Activated T-cell treated with anti-CD3 and anti-CD28 coated beads for 24 hours (primary cell): ENCODE measurements around the gene CELF2.
"Not testable (repeated sequence)": the region's sequence is repeated elsewhere in the genome, so short reads cannot be mapped to it uniquely, and the experiment has no call there.

Experiments
- DNase-seq: peaks from one replicate; pipeline ENCODE4 v3.0.0-alpha.2; 2020; ENCODE audit warnings: low read depth

The CELF2 gene

DNA sequence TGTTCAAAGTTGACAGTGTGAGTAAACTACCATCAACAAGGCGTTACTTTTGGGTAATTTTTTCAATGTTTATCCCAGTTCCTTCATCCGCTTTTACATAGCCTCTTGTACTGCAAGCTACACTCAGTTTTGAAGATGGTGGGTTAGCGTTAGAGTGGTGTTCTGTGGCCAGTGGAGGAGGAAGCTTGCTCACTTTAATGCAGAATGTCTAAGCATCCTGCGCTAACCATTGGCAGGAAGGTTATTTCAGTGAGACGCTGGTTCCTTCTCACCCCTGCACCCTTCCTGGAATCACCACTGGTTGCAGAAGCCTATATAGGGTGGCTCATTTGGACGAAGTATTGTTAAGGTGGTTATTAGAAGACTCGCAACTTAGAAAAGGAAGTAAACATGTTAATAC is 159.1 kb downstream of the CELF2 start:
- DNase-seq: no peak

DNA sequence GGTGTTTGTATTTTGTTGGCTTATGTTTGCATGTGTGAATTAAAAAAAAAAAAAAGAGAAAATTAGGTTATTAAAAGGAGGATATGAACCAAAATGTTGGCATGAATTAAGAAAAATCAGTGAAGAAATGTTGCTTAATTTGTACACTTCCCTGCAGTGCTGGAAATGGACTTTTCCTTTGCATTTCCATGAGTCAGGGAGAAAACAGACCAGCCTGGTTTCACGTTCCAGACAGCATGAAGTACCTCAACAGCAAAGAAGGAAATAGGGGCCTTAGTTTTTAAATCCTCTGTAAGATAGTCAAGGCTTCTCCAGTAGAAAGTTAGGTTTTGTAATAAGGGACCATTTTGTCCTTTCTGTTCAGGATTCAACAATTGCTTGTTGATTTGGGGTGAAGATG is 159.7 kb downstream of the CELF2 start:
- no peak for DNase-seq

DNA sequence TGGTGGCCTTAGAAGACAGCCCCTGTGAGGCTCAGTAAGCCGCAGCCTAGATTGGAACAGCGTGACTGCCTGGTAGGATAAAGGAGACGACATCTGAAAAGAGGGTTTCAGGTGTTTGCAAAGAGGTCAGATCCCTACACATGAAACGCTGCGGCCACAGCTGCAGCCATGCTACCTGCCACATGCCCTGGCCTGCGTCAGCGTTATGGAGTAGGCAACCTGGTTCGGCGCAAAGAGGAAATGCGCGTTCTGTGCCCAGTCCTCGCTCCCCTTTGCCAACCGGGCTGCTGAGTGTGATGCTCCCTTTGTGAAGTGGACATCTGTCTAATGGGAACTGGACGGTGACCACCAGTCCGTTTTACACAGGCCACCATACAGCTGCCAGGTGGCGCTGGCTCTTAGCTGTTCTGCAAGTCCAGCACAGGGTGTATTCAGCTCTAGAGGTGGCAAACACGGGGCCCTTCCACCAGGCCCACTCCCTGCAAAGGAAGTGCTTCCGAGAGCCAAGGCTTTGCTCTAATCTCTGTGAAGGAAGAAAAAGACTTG is 160.3 kb downstream of the CELF2 start:
- DNase-seq: no peak

DNA sequence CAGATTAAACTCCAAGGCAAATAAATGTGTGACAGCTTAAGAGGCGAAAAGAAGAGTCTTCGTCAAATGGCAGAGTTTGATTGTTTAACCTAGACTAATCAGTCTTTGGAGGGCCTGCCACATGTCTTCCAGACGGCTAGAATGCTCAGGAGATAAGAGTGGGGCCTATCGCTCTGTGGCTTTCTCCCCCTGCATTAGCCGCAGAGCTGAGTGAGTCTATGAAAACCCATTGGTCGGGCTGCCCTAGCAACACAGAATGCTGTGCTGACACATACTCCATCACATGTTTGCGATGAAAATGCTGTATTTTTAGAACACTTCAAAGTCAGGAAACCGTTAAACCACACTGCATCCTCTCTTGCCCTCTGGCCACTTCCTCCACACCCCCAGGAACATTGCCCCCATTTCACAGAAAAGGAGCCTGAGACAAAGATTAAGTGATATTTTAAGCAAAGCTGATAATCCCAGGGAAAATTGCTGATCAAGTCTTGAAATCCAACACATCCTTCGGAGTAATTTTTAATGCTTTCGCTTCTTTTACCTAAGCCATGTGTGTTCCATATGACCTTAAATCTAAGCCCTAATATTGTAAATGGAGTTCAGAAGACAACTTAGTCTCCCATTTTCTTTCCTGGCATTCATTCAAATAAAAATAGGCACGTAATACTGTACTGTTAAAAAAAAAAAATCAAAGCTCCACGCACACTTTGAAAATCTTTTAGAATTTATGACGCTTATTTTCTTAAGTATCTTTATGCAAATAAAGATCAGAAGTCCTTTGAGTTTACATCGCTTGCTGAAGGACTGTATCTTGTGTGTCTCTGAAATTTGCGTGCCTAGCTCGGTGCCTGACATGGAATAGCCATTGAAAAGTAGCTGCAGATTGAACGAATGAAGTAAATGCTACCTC is 161.2 kb downstream of the CELF2 start:
- DNase-seq: peak; percentile 80

DNA sequence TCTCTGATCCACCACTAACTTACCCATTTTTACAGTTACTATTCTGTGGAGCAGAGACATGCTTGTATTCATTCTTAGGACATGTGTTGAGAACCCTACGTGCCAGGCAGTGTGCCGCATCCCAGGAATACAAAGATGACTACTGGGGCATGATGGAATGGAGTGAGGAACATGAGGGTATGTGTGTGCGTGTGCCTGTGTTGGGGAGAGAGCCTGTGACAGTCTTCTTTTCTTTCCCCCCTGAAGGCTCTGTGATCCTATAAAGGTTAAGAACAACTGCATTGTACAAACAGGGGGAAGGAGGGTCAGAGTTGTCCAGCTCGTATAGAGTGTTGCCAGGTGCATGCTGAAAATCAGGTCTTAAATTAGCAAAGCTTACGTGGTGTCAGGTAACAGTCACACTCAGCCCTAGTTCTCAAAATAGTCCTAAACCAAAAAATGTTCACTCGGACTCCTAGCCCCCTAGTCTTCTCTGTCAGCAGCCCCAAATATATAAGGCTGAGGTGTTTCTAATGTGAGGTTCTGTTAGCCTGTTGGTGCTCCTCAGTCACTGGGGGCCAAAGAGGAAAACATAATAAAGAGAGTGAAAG is 161.9 kb downstream of the CELF2 start:
- DNase-seq: no peak

DNA sequence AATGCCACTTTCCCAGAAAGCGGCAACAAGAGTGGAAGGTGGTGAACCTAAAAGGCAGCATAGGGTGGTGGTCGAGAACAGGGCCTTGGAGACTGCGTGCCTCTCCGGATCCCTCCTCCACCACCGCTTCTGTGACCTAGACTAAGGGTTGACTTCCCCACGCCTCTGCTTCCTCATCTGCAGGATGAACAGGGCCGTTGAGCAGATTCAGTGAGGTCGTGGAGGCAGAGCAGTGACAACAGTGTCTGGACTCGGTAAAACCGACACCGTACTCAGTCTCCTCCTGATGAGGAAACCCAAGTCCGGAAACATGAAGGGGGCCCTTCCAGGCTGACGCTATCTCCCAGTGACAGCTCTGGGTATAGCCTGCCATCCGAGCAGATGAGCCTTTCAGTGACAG is 162.6 kb downstream of the CELF2 start:
- peak; percentile 53 for DNase-seq

DNA sequence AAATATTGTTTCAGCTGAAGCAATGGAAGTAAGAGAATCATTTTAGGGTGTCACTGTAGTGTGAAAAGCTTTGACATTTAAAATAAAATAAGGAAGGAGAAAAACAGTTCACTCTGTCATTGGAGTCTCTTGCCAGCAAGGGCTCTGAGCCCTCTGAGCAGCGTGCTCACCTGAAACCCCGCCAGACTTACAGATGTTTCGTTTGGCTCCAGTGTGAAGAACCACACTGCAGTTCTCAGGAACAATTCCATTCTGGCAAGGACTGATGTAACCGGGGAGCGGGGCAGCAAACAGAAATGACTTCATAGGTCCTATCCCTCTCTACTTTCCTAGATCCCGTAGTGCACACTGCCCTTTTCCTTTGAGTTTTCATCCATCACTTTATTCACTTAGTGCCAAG is 164.3 kb downstream of the CELF2 start:
- no peak for DNase-seq

DNA sequence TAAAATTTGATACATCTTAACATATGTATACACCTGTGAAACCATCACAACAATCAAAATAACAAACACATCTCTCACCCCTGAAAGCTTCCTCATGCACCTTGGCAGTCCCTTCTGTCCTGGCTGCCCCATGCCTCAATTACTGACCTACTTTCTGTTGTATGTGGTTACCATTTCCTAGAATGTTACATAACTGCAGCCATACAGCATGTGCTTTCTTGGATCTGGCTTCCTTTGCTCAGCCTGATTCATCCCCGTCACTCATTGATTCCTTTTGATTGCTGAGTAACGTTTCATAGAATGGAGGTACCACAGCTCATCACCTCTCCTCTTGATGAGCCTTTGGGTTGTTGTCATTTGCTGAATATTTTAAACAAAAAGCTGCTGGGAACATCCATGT is 165.3 kb downstream of the CELF2 start:
- DNase-seq: no peak

DNA sequence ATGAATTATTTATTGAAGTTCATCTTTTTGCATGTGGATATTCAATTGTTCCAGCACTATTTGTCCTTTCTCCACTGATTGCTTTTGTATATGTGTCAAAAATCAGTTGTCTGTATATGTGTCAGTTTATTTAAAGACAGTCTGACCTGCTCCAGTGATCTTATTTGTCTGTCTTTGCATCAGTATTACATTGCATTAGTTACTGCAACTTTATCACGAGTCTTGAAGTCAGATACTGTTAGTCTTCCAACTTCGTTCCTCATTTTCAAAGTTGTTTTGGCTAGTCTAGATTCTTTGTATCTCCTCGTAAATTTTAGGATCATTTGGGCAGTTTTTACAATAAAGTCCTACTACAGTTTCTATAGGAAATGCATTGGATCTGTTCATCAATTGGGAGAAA is 166.4 kb downstream of the CELF2 start:
- no peak for DNase-seq

DNA sequence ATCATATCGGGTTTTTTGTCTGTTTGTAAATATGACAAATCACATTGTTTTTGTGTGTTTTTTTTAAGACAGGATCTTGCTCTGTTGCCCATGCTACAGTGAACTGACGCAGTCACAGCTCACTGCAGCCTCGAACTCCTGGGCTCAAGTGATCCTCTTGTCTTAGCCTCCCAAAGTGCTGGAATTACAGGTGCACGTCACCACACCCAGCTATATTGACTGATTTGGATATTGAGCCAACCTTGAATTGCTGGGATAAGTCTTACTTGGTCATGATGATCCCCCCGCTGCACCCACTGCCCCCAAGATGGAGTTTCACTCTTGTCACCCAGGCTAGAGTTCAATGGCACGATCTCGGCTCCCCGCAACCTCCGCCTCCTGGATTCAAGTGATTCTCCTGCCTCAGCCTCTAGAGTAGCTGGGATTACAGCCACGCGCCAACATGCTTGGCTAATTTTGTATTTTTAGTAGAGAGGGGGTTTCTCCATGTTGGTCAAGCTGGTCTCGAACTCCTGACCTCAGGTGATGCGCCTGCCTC is 167.5 kb downstream of the CELF2 start:
- DNase-seq: not testable (repeated sequence)

DNA sequence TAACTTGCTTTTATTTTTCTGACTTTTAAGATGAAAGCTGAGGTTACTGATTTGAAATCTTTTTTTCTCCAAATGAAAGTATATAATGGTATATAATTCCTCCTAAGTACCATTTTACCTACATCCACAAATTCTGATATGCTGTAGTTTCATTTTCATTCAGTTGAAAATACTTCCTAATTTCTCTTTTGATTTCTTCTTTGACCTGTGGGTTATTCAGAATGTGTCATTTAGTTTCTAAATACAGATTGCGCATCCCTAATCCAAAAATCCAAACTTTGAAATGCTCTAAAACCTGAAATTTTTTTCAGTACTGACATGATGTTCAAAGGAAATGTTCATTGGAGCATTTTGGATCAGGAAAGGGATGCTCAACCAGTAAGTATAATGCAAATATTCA is 168.7 kb downstream of the CELF2 start:
- no peak for DNase-seq

DNA sequence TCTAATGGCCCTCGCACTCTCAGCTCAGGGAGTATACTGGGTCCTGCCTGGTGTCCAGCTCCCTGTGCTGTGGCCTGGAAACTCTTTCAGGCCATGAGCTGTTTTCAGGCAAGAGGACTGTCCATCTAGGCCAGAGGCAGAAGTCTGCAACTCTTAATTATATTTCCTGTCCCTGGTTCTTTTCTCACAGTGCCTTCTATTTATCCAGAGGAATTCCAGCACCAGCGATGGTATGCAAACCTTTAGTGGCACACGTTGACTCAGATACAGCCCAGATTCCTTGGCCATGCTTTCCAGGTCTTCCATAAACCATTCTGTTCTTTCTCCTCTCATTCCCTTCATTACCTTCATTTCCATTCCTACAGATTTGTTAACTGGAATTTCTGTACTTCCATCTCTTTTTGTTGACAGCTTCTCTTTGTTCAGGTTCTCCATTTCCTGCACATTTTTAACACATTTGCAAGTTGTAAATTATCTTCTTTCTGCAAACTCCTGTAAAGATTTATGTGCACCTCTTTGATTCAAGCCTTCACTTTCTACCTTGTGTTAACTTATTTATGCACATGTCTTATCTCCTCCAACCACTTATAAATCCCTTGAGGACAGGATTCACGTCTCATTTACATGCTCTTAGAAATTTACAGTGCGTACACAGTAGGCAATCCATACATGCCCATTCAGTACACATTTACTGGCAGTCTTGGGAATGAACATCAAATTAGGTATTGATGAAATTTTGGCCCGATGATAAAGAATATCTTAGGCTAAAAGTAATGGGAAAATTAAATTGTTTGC is 172.1 kb downstream of the CELF2 start:
- no peak for DNase-seq

DNA sequence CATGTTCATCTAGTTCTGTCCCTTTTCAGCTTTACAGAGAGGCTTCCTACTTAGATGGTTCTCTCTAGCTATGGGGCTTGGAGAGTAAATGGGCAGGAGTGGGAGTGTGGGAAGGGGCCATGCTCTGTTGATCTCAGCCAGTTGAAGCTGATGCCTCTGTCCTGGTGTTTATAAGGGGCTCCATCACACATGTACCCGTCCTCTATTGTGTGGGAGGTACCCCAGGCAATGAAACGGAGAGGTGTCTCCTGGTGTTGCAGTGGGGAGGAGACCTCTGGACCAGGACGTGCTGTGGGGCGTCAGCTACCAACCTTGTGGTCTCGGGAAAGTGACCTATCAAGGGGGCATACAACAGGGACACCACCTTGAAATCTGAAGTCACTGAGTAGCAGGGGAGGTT is 173.5 kb downstream of the CELF2 start:
- DNase-seq: no peak

DNA sequence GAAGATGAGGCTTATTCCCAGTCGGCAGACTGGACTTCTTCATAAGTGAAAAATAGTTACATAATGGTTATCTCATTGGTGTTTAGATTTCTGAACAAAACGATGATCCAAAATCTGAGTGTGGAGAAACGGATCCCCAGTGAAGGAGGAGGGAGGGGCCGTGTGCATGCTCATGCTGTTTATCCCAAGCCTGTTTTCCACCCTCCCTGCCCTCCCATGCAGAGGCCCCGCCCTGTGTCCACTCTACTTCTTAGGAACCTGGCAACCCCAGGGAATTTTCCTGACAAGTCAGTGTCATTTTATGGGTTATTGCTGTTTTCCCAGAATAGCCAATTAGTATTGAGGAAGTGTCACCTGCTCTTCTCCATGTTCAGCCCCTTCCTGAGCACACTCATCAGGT is 174.0 kb downstream of the CELF2 start:
- no peak for DNase-seq

DNA sequence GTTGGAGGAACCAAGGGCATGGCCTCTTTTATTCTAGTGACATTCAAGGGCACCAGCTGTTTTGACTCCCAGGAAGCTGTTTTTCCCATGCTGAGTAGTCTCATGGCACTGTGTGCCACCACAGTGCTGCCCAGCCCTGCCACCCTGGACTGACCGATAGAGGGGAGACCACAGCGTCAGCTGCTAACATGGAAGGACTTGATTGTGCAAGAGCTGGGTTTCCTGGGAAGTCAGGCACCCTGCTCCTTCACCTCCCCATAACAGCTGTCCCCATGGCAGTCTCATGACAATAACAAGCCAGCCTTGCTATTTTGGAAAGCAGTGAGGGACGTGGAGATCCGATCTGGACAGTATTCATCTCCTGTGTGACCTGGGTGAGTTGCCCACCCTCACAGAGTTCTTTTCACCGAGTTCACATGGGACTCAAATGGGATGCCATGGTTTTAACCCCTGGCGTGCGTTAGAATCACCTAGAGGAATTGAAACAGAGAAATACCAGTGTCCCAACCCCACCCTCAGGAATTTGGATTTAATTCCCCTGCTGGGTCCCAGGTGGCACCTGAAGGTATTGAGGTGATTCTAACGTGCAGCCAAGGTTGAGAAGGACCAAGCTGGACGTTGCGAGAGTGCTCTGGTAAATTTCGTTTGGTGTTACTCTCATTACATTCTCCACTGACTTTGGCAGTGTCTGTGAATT is 174.8 kb downstream of the CELF2 start:
- no peak for DNase-seq

DNA sequence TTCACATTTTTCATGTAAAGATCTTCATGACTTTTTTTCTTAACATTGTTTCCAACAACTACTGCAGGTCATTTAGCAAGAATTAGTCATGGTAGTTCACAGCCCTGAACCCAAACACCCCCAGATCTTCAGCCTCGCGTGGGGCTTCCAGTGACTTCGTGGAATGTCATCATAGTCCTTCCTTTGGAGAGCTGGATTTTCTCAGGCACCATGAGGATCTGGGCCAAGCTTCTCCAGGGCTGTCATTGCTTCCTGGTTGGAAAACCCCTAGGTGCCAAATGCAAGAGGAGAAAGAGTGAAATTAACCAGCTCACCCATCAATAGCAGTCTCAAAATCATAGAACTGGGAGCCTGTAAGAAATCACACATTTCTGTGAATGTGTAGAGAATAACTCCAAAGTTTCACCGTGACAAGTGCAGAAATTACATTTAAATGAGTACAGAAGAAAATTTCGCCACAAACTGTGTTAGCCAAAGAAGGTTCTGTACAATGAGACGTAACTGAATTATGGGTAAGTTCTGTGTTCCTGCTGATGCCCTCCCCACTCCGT is 175.4 kb downstream of the CELF2 start:
- no peak for DNase-seq

DNA sequence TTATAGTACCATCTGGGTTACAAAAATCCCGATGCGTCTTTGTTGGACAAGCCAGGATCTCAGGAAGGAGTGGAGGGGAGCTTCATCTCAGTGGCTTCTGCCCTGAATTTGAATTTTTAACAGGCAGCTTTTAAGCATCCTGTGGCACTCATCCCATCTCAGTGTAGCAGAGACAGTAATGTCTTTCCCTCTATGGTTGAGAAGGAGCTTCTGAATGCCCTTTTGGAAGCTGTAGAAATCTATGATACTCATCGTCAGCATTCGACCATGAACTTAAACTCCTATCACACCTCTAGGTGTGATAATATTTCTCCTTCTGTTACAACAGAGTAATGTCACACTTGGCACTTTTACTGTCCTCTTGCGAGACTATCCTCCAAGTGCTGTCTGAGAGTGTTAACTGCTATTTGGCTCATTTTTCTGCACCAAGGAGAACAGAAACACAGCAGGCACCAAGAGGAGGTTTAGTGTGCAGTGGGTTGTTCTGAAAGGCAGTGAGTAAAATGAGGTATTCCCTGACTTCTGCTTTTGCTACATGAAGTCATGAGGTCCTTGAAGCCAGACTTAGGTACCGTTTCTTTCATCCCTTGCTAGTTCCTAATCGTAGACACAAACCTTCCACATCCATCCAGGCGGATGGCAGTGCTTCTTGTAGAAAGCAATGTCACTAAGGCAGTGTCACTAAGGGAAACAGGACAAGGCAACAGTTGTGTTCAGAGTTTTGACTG is 177.4 kb downstream of the CELF2 start:
- no peak for DNase-seq

DNA sequence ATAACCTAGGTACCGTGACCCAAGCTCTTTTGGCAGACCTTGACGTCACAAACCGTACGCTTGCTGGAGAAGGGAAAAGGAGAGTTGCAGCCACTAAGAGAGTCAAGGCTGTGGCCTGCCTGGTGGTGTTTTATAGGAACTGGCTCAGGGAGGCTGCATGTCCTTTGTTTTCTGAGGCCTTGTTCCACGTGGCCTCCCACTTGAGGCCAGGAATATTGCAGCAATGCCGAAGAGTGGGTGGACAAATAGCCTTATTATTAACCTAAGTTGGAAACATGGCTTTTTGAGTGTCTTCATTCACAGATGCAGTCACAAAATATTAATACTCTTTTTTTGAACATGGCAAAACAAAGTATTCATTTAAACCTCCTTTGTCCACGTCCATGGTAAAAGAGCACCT is 178.0 kb downstream of the CELF2 start:
- no peak for DNase-seq

DNA sequence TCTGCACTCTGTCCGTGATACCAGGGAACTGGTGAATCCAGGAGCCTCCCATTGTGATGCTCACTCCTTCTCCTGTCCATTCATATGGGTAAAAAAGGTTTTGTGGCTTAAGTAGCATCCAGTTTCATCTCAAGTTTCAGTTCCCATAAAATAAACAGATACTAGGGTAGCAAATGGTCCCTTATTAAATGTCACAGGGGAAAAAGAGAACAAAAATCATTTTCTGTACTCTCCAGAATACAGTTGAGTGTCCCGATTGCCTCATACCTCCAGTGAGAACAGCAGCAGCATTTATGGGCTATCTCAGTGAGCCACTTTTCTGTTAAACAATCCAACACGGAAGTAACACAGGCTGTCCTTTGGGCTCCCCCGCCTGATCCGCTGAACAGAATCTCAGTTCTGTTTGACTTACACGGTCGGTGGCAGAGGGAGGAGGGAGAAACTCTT is 179.6 kb downstream of the CELF2 start:
- DNase-seq: no peak

DNA sequence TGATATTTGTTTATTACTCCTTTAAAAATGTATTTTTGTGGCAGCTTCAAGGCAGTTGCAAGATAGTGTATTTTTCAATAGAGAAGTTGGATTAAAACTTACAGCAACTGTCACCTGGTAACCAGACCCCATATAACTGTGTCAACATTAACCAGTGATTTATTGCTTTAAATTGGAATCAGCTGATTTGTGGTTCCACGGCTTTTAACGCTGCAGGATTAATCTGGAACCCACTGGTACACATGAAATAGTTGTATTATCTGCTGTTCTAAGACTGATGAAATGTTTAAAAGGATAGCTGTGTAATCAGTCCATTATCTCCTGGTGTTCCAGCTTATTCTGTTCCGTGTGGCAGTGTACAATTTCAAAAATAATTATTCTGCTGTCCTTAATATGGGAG is 180.2 kb downstream of the CELF2 start:
- no peak for DNase-seq

DNA sequence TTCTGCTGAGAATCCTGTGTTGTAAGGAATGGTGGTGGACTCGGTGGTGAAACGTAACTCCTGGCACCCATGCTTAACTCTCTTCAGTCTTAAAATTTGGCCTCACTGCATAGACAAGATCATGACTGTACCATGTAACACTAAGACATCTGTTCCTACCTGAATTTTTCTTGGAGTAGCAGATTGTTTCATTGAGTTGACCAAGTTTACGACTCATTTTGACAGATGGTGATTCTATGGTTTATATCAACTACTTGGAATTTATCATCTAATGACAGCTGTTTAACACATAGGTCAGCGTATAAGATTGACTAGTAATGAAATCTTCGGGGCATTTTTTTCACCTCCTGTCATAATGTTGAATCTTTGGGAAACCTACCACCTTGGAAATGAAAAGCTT is 184.2 kb downstream of the CELF2 start:
- no peak for DNase-seq
